Measurements from ENCODE around the gene PTPN4.

PTPN4 gene

DNA sequence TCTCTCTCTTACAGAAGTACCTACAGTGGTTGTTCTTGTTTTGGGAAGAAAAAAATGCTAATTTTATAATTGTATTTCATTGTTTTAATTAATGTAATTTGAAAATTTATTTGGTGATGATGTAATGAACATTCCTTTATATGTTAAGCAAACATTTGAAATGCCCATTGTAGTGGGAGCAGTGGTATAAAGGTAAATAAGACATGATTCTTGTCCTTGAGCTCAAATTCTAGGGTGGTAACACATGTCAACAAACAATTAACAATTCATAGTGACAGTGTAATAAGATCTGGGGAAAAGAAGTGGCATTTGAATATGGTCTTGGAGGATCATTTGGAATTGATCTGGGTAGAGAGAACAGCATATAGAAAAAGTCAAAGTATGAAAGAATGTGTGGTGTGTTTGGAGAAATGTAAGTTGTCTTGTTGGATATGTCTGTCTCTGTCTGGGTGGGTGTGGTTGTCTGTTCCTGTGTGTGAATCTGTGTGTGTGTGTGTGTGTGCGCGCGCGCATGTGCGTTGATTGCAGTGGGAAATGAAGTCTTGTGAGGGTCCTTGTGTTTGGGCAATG is 5.8 kb downstream of the PTPN4 start:
- no peaks in the 10 kb centered on the region for H3K9me2 ChIP-seq (replicated peaks; ENCODE audit: low read depth, low read length)
- H4K20me1 ChIP-seq (ENCODE audit: insufficient read depth, low read length, poor library complexity, severe bottlenecking), result peaks cover 78% of the 10 kb centered on the region
- no peak overlapping the region for H3K9ac ChIP-seq (ENCODE audit: low read depth, low read length, poor library complexity, severe bottlenecking)
- H3K9me3 ChIP-seq (ENCODE audit: insufficient read depth, low read depth, low read length), result no peaks in the 10 kb centered on the region
- no peaks in the 10 kb centered on the region for H3K36me3 ChIP-seq (ENCODE audit: insufficient read depth, low read length)
- peak overlapping the region; percentile 90 for H3K4me3 ChIP-seq (ENCODE audit: low read length, poor library complexity, severe bottlenecking)
- peaks cover 97% of the 10 kb centered on the region for H3K79me2 ChIP-seq (ENCODE audit: insufficient read depth, low read length)
- peak overlapping the region; percentile 90 for H3K4me2 ChIP-seq (ENCODE audit: low read depth, low read length, poor library complexity, severe bottlenecking)
- TF ChIP-seq, protein P1, sequence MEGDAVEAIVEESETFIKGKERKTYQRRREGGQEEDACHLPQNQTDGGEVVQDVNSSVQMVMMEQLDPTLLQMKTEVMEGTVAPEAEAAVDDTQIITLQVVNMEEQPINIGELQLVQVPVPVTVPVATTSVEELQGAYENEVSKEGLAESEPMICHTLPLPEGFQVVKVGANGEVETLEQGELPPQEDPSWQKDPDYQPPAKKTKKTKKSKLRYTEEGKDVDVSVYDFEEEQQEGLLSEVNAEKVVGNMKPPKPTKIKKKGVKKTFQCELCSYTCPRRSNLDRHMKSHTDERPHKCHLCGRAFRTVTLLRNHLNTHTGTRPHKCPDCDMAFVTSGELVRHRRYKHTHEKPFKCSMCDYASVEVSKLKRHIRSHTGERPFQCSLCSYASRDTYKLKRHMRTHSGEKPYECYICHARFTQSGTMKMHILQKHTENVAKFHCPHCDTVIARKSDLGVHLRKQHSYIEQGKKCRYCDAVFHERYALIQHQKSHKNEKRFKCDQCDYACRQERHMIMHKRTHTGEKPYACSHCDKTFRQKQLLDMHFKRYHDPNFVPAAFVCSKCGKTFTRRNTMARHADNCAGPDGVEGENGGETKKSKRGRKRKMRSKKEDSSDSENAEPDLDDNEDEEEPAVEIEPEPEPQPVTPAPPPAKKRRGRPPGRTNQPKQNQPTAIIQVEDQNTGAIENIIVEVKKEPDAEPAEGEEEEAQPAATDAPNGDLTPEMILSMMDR (conservative IDR thresholded peaks at IDR 0.05; ENCODE audit: low read length), result no peak
- TF ChIP-seq EZH2phosphoT487 (IDR thresholded peaks at IDR 0.05; ENCODE audit: borderline replicate concordance), result no peak
- H3K4me1 ChIP-seq (ENCODE audit: insufficient read depth, low read length, poor library complexity, severe bottlenecking), result peaks cover 84% of the 10 kb centered on the region
- no peaks in the 10 kb centered on the region for H3K27me3 ChIP-seq (ENCODE audit: insufficient read depth, low read length, poor library complexity, severe bottlenecking)
- H3F3A ChIP-seq (ENCODE audit: low read depth), result no peaks in the 10 kb centered on the region
- no peak overlapping the region for H2AFZ ChIP-seq (ENCODE audit: low read length)

- Histone ChIP-seq H3F3A (ENCODE audit: low read depth) (no peaks in the 10 kb centered on the region), H3K9me2 (replicated peaks; ENCODE audit: low read depth, low read length) (no peaks in the 10 kb centered on the region), H3K4me1 (ENCODE audit: insufficient read depth, low read length, poor library complexity, severe bottlenecking) (peaks cover 70% of the 10 kb centered on the region), H3K36me3 (ENCODE audit: insufficient read depth, low read length) (no peaks in the 10 kb centered on the region), H2AFZ (ENCODE audit: low read length) (no peak overlapping the region), H3K9me3 (ENCODE audit: insufficient read depth, low read depth, low read length) (no peaks in the 10 kb centered on the region), H3K9ac (ENCODE audit: low read depth, low read length, poor library complexity, severe bottlenecking) (no peak overlapping the region), H3K27me3 (ENCODE audit: insufficient read depth, low read length, poor library complexity, severe bottlenecking) (no peaks in the 10 kb centered on the region), H3K4me3 (ENCODE audit: low read length, poor library complexity, severe bottlenecking) (no peak overlapping the region), H4K20me1 (ENCODE audit: insufficient read depth, low read length, poor library complexity, severe bottlenecking) (peaks cover 67% of the 10 kb centered on the region), H3K79me2 (ENCODE audit: insufficient read depth, low read length) (peaks cover 96% of the 10 kb centered on the region), H3K4me2 (ENCODE audit: low read depth, low read length, poor library complexity, severe bottlenecking) (peak overlapping the region; percentile 18)
- TF ChIP-seq EZH2phosphoT487 (IDR thresholded peaks at IDR 0.05; ENCODE audit: borderline replicate concordance), result no peak
- TF ChIP-seq, protein P1 (conservative IDR thresholded peaks at IDR 0.05; ENCODE audit: low read length), result no peak
These were observed 7.2 kb downstream of the PTPN4 start for GRCh38 chr2:119766944-119767343.

DNA sequence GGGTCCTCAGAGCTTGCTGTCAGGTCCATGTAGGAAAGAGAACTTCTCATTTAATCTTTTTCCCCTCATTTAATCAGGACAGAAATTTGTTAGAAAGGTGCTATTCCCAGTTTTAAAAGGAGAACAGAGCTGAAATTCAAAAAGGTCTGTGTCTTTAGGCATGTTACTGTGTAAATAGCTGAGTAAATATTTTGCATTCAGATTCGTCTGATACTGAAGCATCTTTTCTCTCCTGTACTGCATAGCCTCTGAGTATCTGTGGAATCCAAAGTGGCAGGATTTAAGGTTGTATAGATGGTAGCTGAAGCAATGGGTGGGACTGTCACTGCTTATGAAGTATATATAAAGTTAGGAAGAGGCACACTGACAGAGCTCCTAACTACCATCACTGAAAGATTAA is 9.0 kb downstream of the PTPN4 start:
- peaks cover 50% of the 10 kb centered on the region for H4K20me1 ChIP-seq (ENCODE audit: insufficient read depth, low read length, poor library complexity, severe bottlenecking)
- H3K4me2 ChIP-seq (ENCODE audit: low read depth, low read length, poor library complexity, severe bottlenecking), result peak overlapping the region; percentile 38
- H3K79me2 ChIP-seq (ENCODE audit: insufficient read depth, low read length), result peaks cover 91% of the 10 kb centered on the region
- H3F3A ChIP-seq (ENCODE audit: low read depth), result no peaks in the 10 kb centered on the region
- H3K36me3 ChIP-seq (ENCODE audit: insufficient read depth, low read length), result no peaks in the 10 kb centered on the region
- no peaks in the 10 kb centered on the region for H3K9me3 ChIP-seq (ENCODE audit: insufficient read depth, low read depth, low read length)
- H3K27me3 ChIP-seq (ENCODE audit: insufficient read depth, low read length, poor library complexity, severe bottlenecking), result no peaks in the 10 kb centered on the region
- H3K4me1 ChIP-seq (ENCODE audit: insufficient read depth, low read length, poor library complexity, severe bottlenecking), result peaks cover 53% of the 10 kb centered on the region
- TF ChIP-seq, protein P1 (conservative IDR thresholded peaks at IDR 0.05; ENCODE audit: low read length), result no peak
- TF ChIP-seq EZH2phosphoT487 (IDR thresholded peaks at IDR 0.05; ENCODE audit: borderline replicate concordance), result no peak
- H3K4me3 ChIP-seq (ENCODE audit: low read length, poor library complexity, severe bottlenecking), result peak overlapping the region; percentile 5
- H2AFZ ChIP-seq (ENCODE audit: low read length), result no peak overlapping the region
- H3K9me2 ChIP-seq (replicated peaks; ENCODE audit: low read depth, low read length), result no peaks in the 10 kb centered on the region
- H3K9ac ChIP-seq (ENCODE audit: low read depth, low read length, poor library complexity, severe bottlenecking), result no peak overlapping the region

Data from Loucy (cell line).